ENCODE data around the gene PGAM5. TPM values are rescaled to one million over a fixed set of nuclear protein-coding genes. Genes with fewer than 3 reads are reported as not detected.

Gene PGAM5
- polyA plus RNA-seq (ENCODE audit: insufficient read length in 10 of 10), result 10 to 100 TPM; 16.4 to 21.8 (median 18.0) TPM
- long read RNA-seq, donor 1, partial matches to known transcripts, result 0 of 1 reads
- long read RNA-seq, donor 1, other reads (novel, unspliced or antisense), result 0 of 1 reads
- long read RNA-seq, donor 2, partial matches to known transcripts, result 0 of 3 reads
- long read RNA-seq, donor 2, other reads (novel, unspliced or antisense), result 0 of 3 reads
- long read RNA-seq, donor 3, result 0 reads
- long read RNA-seq, donor 4, partial matches to known transcripts, result 0 of 1 reads
- long read RNA-seq, donor 4, other reads (novel, unspliced or antisense), result 0 of 1 reads
- long read RNA-seq, donor 5, result 0 reads
- long read RNA-seq, donor 6, partial matches to known transcripts, result 30 of 32 reads
- long read RNA-seq, donor 6, other reads (novel, unspliced or antisense), result 0 of 32 reads
- long read RNA-seq, donor 7, partial matches to known transcripts, result 21 of 22 reads
- long read RNA-seq, donor 7, other reads (novel, unspliced or antisense), result 0 of 22 reads
- long read RNA-seq, donor 8, partial matches to known transcripts, result 0 of 3 reads
- long read RNA-seq, donor 8, other reads (novel, unspliced or antisense), result 0 of 3 reads
- long read RNA-seq, donor 9, result 0 reads

DNA sequence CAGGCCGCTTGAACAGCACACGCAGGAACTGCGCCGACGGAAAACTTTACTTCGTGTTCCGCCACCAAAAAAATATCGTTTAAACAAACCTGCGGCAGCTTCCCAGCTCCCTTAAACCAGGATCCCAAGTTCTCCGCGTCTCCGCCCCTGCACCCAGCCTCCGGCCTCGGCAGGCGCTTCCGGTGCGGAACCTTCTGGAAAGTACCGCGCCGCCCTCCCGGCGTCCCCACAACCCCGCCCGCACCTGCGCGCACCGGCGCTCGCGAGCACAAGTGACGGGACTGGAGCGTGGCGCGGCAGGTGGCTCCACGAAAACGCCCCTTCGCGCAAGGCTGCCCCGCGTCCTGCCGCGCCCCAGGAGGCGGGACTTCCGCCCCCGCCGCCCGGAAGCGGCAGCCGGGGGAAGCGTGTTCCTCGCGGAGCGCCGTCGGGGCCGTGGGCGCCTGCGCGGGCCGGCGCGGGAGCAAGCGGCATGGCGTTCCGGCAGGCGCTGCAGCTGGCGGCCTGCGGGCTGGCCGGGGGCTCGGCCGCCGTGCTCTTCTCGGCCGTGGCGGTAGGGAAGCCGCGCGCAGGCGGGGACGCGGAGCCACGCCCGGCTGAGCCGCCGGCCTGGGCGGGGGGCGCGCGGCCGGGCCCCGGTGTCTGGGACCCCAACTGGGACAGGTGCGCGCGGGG is at the start of gene PGAM5:
Gene PGAM5 (plus strand): TSS at position 438 of the 675 bp plus-strand sequence. CDS start 35 bp downstream, at position 473.
- peak; percentile 79 to 95 (median 88) for DNase-seq

DNA sequence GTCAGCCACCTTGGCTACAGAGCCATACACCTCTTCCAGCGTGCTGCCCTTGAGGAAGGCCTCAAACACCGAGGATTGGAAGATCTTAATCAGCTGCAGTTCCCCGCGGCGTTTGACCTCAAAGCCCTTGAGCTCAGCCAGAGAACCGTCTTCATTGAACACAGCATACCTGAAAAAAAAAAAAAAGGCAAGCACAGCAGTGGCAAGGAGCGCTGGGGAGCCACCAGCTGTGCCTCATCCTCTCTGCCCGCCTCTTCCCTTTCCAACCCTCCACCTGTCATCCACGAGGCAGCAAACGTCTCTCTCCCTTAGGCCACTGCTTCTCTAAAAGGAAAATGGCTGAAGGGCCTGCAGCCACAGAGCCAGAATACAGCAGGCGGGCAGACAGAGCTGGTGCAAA is 49.6 kb upstream of the PGAM5 start:
- no peak for DNase-seq

DNA sequence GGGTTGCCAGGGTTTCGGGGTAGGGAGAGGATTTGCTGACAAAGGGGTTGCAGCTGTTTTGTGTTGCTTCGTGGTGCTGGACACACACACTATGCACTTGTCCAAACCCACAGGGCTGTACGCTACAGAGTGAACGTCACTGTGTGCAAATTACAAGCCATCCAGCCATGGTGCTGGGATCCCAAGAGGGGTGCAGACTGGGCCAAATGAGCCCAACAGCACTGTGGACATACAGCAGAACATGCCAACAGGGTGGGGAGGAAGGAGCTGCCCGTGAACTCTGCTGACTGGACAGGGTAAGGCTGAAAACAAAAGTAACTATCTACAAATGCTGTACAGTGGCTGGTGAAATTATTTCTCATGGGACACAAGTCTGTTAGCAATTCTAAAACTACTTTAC is 48.7 kb upstream of the PGAM5 start:
- no peak for DNase-seq

DNA sequence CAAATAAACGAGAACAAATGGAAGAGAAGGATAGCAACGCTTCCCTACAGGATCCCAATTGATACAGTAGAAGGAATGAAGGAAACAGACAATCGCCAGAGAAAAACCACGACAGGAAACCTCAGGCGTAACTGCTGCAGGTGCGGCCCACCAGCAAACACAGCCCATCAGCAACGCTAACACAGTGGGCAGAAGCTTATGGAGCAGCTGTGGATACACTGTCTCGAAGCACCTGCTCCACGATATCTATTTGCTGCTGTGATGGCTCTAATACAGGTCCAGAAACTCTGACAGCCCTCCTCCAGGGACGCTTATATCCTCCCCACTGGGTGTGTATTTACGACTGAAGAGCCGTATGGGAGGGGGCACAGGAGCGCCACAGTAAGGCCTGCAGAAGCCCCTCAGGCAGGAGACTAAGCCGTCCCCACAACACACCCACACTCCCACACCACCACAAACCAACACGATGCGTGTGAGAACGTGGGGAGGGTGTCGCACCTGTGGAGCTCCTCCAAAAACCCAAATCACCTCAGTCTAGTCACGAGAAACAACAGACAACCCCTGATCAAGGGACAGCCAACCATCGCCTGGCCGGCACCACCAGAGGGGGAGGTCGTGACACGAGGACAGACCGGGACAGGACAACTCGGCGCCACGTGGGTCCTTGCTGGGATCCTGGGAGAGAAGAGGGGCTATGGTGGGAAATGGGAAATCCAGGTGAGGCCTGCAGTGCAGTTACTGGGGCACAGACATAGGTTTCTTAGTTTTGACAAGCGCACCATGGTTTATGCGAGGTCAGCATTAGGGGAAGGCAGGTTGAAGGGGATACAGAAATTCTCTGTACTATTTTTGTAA is 47.5 kb upstream of the PGAM5 start:
- DNase-seq, result no peak

DNA sequence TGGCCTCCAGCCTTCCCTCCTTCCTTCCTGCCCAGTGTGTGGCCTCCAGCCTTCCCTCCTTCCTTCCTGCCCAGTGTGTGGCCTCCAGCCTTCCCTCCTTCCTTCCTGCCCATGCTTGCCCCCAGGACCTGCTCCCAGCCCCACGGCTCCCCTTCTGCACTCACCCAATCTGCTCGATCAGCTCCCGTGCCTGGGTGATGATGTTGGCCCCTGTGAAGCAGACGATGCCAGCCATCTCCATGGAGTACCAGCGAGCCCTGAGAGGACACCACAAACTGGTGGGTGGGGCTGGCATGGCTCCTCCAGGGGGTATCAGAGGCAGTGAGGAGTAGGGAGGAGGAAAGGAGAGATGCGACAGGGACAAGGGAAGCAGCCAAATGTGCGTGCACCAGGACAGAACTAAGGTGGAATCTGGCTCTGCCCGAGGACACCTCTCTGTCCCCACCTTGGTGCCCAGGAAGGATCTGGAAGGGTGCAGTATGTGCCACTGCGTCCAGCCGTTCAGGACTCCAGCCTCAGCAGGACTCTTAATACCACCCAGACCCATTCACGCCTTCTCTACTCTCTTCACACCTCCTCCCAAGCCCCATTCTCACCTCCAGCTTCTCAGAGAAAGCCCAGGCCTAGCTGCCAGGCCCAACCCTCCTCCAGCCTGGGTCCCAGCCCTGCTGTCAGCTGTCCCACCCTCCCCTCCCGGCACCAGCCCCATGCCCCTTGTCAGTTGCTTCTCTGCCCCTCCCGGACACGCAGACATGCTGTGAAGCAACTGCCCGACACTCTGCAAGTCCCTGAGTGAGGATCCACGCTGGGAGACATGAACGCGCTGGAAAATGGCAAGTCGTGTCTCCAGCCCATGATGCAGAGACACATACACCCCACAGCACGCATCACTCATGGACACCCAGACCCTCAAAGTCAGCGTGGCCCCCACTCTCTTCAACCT is 46.2 kb upstream of the PGAM5 start:
- no peak for DNase-seq

DNA sequence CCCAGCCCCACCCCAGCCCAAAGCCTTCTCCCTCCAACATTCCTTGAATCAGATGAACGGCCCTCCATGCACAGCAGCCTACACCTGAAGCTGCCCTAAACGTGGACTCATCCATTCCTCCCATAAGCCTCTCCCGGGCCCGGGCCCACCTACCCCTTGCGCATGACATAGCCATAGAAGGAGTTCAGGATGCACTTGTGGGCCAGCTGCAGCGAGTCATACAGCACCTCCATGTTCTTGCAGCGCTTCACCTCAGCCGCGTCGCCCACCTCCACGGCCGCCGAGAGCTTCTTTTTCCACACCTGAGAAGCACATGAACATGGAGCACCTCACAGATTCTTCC is 45.5 kb upstream of the PGAM5 start:
- no peak for DNase-seq

DNA sequence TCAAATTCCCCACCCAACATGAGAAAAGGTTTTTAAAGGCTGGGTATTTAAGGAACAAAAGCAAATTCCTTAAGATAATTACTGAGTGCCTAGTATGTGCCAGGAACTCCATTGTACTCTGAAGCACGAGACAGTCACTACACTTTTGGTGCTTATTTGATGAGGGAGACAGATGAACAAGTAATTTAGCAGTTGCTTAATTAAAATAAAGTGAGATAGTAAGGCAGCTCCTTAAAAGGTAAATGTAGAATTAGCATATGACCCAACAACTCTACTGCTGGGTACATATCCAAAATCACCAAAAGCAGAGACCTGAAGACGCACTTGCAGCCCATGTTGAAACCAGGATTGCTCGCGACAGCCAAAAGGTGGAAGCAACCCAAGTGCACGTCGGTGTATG is 44.8 kb upstream of the PGAM5 start:
- DNase-seq, result no peak

DNA sequence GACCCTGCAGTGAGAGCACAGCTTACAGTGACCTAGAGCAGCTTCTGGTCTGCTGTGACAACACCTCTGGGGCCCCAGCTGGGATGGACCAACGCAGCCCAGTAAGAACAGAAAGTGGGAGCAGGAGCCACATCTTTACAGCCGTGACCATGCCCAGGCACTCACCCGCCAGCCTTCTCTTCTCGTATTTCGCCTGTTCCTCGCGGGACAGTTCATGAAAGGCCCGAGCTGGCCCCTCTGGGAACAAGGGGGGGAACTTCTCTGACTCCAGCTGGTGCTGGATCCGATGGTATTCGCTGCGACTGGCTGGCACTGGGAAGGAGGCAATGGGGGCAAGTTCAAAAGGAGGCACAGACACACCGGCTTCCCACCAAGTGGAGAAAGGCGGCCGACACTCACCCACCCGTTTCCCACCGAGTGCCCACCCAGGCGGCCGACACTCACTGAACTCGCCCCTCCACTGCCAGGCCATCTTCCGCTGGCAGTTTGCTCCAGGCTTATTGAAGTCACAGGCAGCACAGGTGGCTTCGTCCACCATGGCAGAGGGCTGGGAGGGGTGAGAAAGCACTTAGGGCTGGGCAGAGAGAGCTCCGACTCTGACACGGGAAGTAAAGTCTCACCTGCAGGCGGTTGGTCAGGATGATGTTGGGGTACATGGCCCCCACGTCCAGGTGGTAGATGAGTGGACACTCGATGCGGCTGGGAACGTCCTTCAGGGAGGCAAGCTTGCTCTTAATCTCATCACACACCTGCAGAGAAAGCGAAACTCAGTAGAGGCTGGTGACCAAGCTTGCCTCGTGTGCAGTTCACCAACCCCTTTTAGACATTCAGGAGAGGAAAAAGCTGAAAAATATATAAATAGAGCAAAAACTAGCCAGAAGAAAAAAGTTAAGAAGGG is 42.2 kb upstream of the PGAM5 start:
- DNase-seq, result no peak

DNA sequence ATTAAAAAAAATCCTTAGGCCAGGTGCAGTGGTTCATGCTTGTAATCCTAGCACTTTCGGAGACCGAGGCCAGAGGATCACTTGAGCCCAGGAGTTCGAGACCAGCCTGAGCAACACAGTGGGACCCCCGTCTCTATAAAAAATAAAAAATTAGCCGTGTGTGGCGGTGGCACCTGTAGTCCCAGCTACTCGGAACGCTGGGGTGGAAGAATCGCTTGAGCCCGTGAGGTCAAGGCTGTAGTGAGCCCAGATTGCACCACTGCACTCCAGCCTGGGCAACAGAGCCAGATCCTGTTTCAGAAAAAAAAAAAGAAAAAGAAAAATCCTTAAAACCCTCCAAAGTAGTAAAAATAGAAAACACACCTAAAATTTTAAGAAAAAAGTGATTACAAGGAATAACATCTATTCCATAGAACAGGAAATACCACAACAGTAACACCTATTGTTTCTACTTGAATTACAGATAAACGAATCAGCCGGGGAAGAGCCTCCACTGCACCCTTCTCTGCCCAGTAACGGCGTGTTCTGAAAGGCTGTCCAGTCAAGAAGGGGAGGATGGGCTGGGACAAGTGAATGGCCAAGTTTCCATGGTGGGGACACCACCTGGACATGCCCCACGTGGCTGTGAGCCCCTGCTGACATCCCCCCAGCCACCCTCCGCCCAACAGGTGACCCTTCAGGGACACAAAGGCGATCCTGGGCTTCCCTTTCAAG is 41.3 kb upstream of the PGAM5 start:
- DNase-seq, result no peak

DNA sequence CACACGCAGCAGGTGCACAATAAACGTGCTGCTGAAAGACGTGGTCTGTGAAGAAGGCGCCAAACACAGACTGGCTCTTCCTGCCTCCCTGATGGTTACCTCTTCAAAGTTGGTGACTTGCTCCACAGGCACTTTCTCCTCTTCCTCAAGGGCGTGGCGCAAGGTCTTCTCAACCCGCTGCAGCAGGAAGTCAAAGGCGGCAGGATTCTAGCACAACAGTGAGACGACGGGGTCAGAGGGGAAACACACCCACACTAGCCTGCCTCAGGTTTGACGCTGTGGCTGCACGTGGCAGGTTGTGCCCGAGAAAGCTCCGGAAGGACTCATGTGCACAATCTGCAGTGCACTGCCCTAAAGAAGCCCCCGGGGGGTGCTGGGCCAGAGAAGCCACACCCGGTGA is 38.5 kb upstream of the PGAM5 start:
- no peak for DNase-seq

DNA sequence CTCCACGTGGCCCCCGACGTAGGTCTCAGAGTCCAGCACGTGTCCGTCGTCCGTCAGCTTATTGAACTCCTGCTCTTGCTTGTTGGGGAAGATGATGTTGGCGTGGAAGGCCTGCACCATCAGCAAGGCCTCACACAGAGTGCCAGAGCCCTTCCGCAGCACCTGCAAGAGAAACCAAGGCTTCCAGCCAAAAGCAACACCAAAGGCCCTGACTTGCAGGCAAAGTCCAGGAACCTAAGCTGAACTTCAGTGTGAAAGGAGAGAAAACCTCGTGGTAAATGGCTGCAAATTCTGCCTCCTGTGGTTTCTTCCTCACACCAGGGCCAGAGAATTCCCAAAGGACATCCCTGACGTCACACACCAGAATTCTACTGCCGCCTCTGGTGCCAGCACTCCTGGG is 38.0 kb upstream of the PGAM5 start:
- DNase-seq, result no peak

DNA sequence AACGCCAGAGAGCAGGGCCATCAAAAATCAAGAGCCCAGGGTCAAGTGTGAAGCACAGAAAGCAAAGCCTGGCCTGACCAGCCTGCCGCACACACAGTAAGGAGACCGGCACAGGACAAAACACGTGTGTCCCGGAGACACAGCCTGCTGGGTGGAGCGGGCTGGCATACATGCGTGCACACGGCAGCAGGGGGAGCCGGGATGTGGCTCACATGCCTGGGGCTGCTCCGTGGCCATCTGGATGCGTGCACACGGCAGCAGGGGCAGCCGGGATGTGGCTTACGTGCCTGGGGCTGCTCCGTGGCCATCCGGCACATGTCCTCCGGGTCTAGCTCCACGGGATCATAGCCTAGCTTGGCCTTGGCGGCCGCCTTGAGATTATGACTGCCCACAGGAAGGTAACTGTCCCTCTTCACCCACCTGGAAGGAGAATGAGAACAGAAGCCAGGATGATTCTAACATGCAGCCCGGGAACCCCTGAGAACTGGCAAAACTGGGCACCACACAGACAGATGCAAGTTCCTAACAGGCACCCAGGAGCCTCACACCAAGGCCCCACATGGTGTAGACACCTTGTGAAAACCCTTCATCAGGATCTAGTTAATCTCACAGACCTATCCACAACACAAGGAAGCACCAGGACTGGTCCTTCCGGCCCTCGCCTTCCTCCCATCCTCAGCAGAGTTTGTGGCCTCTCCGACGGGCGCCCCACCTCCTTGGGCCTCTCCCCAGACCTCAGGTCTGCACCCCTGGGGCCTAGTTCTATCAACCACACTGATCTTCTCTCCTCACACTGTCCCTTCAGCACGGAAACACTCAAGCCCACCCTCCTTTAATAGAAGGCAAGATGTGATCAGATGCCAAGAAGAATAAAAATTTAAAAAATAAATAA is 37.1 kb upstream of the PGAM5 start:
- DNase-seq, result no peak

DNA sequence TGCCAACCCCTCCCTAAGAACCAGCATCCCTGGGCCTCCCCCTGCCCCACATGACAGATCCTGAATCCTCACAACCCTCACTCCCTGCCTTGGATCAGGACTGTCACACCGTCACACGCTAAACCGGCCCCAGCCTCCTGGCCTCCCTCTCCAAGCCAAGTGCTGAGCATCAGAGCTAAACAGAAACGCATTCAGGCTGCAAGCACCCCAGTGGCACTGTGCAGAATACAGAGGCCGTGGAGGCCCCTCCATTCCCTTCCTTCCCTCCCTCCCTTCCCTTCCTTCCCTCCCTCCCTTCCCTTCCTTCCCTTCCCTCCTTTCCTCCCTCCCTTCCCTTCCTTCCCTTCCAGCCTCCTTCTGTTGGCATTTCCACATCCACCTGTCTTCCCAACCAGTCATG is 36.1 kb upstream of the PGAM5 start:
- DNase-seq, result no peak

DNA sequence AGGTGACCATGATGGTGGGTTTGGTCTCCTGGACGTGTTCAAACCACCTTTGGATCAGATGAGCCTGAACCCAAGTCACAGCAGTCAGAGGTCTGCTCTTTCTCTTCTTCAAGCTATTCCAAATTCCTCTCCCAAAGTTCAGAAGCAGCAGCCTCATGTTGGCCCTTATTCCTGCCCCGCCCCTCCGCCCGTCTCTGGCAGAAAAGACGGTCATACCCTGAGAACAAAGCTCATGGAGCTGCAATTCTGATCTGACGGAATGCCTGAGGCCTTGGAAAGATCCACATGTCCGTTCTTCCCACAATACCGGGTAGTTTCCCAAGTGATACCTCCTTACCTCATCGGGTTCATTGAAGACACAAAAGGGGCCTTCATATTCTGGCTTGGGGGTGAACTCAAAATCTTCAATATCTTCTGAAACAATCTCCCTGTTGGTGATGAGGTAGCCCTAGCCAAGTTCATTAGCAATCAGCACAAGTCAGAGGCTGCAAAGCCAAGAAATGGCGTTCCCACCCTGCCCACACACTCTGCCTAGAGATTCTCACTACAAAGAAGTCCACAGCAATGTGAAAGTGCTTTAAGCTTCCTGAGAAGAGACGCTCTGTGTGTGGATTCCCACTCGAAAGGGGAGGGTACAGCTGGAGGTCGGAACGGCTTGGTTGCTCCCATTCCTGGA is 34.7 kb upstream of the PGAM5 start:
- DNase-seq, result no peak

DNA sequence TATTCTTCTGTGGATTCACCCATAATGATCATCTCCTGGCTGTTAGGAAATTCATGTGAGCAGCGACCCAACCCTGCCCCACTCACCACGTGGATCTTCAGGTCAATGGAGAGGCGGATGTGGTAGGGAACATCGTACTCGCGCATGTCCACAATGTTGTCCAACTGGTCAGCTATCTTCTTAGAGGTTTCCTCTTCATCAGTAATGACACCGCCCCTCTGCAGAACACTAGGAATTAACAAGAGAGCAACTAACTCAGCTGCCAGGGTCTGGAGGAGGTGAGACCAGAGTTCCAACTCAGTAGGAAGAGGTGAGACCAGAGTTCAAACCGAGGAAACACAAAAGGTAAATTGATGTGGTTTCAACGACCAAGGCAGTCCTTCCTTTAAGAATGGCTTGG is 33.1 kb upstream of the PGAM5 start:
- no peak for DNase-seq

DNA sequence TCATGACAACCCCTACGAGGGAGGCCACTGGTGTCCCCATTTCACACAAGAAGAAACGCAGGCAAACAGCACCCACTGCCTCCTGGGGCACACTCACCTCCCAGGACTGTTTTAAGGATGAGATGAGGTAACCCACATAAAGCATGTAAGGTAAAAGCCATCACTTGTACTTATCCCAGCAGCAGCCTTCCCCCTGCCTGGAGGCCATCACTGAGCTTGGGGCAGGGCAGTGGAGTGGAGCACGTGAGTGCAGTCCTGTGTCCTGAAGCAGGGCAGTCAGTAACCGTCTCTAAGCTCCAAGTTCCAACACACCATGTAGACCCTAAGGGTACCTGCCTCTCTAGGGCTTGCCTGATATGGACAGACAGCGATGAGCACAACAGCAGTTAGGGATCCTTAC is 25.2 kb upstream of the PGAM5 start:
- no peak for DNase-seq

DNA sequence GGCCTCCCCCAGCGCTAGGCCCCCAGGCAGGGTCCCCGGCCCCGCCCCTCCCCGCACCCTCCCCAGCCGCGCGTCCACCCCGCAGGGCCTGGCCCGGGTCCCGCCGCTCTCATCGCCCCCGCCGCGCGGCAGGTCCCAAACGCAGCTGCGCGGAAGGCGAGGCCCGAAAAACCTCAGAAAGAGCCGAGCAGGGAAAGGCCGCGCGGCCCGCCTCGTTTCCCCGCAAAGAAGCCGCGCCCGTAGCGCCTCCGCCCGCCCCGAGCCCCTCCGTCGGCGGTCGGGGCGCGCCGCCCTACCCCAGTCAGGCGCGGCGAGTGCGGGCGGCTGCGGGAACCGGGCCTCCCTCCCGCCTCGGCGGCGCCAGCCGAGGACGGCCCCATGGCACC is 23.8 kb upstream of the PGAM5 start:
- peak in 2 of 3 donors; percentile 15 to 48 for DNase-seq

All from muscle of back (tissue), 13 donors.